ENCODE results near the gene CYP2C19. TPM values are rescaled to one million over a fixed set of nuclear protein-coding genes. Genes with fewer than 3 reads are reported as not detected.
"Not testable (repeated sequence)": the region's sequence is repeated elsewhere in the genome, so short reads cannot be mapped to it uniquely, and the experiment has no call there.

The CYP2C19 gene
- total RNA-seq, 1 donor from 2014 or later, result not detected

- TF ChIP-seq CTCF (conservative IDR thresholded peaks at IDR 0.05; ENCODE audit: low read depth, low read length), result no peak
- H3K4me3 ChIP-seq (ENCODE audit: low read depth, low read length), result no peak overlapping the region
- DNase-seq (ENCODE audit: low read depth), result peak; percentile 72
These were observed 116.2 kb downstream of the CYP2C19 start for GRCh38 chr10:94878649-94879048.

GRCh38 chr10:94879214-94879613 lies 116.7 kb downstream of the CYP2C19 start:
- no peak for DNase-seq (ENCODE audit: low read depth)
- TF ChIP-seq CTCF (conservative IDR thresholded peaks at IDR 0.05; ENCODE audit: low read depth, low read length), result no peak
- no peak overlapping the region for H3K4me3 ChIP-seq (ENCODE audit: low read depth, low read length)

- DNase-seq (ENCODE audit: low read depth), result no peak
- TF ChIP-seq CTCF (conservative IDR thresholded peaks at IDR 0.05; ENCODE audit: low read depth, low read length), result no peak
- H3K4me3 ChIP-seq (ENCODE audit: low read depth, low read length), result no peak overlapping the region
These were observed 126.6 kb downstream of the CYP2C19 start for GRCh38 chr10:94889123-94889522.

- peak; percentile 30 for TF ChIP-seq CTCF (conservative IDR thresholded peaks at IDR 0.05; ENCODE audit: low read depth, low read length)
- H3K4me3 ChIP-seq (ENCODE audit: low read depth, low read length), result no peak overlapping the region
- DNase-seq (ENCODE audit: low read depth), result no peak
These were observed 128.0 kb downstream of the CYP2C19 start for GRCh38 chr10:94890264-94891022.

GRCh38 chr10:94898414-94898813 lies 135.9 kb downstream of the CYP2C19 start:
- H3K4me3 ChIP-seq (ENCODE audit: low read depth, low read length); DNase-seq (ENCODE audit: low read depth): not testable (repeated sequence)

GRCh38 chr10:94902080-94902479 lies 139.6 kb downstream of the CYP2C19 start:
- TF ChIP-seq CTCF (conservative IDR thresholded peaks at IDR 0.05; ENCODE audit: low read depth, low read length), result no peak
- no peak for DNase-seq (ENCODE audit: low read depth)

GRCh38 chr10:94902570-94902969 lies 140.1 kb downstream of the CYP2C19 start:
- H3K4me3 ChIP-seq (ENCODE audit: low read depth, low read length), result no peak overlapping the region
- no peak for TF ChIP-seq CTCF (conservative IDR thresholded peaks at IDR 0.05; ENCODE audit: low read depth, low read length)
- peak; percentile 97 for DNase-seq (ENCODE audit: low read depth)

More at GRCh38 chr10:94902080-94902479, 139.6 kb downstream of the CYP2C19 start:
- no peak overlapping the region for H3K4me3 ChIP-seq (ENCODE audit: low read depth, low read length)

Other genes with a start within 250 kb of the CYP2C19 start
- 42.3 and 71.1 TPM in 2 replicates for gene HELLS, start 216.9 kb upstream of the CYP2C19 start, total RNA-seq
- 0.14 TPM in 1 of 2 replicates, not detected in the other for gene CYP2C18, start 79.0 kb upstream of the CYP2C19 start, total RNA-seq
- 1.0 TPM in 1 of 2 replicates, not detected in the other for gene CYP2C9, start 176.0 kb downstream of the CYP2C19 start, total RNA-seq

Measured in epithelial cell of proximal tubule (primary cell).